ENCODE data around the gene POLR2F.

The POLR2F gene

GRCh38 chr22:37982151-37982785 lies 28.8 kb downstream of the POLR2F start:
- DNase-seq (ENCODE audit: low spot score), result no peak

GRCh38 chr22:37982938-37983859 lies 29.7 kb downstream of the POLR2F start:
- no peak for DNase-seq (ENCODE audit: low spot score)

GRCh38 chr22:37983860-37984791 lies 30.6 kb downstream of the POLR2F start, which contains the start of gene SOX10:
SOX10 (minus strand) TSS chr22:37984555; CDS start chr22:37983784, 771 bp downstream.
- DNase-seq (ENCODE audit: low spot score), result no peak

GRCh38 chr22:37985050-37985585 lies 31.6 kb downstream of the POLR2F start:
- no peak for DNase-seq (ENCODE audit: low spot score)

GRCh38 chr22:37985751-37986281 lies 32.3 kb downstream of the POLR2F start:
- no peak for DNase-seq (ENCODE audit: low spot score)

- DNase-seq (ENCODE audit: low spot score), result no peak
These were observed 32.9 kb downstream of the POLR2F start for GRCh38 chr22:37986371-37986770.

- no peak for DNase-seq (ENCODE audit: low spot score)
These were observed 35.9 kb downstream of the POLR2F start for GRCh38 chr22:37989146-37990045.

- DNase-seq (ENCODE audit: low spot score), result no peak
These were observed 36.8 kb downstream of the POLR2F start for GRCh38 chr22:37990301-37990700.

GRCh38 chr22:37990862-37991261 lies 37.4 kb downstream of the POLR2F start:
- no peak for DNase-seq (ENCODE audit: low spot score)

GRCh38 chr22:37991731-37992442 lies 38.4 kb downstream of the POLR2F start:
- no peak for DNase-seq (ENCODE audit: low spot score)

GRCh38 chr22:37994049-37994448 lies 40.5 kb downstream of the POLR2F start:
- no peak for DNase-seq (ENCODE audit: low spot score)

- no peak for DNase-seq (ENCODE audit: low spot score)
These were observed 41.5 kb downstream of the POLR2F start for GRCh38 chr22:37994982-37995381.

GRCh38 chr22:37995460-37995859 lies 42.0 kb downstream of the POLR2F start:
- DNase-seq (ENCODE audit: low spot score), result no peak

GRCh38 chr22:37996079-37996478 lies 42.6 kb downstream of the POLR2F start:
- DNase-seq (ENCODE audit: low spot score), result no peak

GRCh38 chr22:37996515-37997246 lies 43.2 kb downstream of the POLR2F start:
- no peak for DNase-seq (ENCODE audit: low spot score)

GRCh38 chr22:37998543-37998942 lies 45.0 kb downstream of the POLR2F start:
- DNase-seq (ENCODE audit: low spot score), result no peak

GRCh38 chr22:37999236-37999635 lies 45.7 kb downstream of the POLR2F start:
- DNase-seq (ENCODE audit: low spot score), result no peak

GRCh38 chr22:37999640-38000272 lies 46.3 kb downstream of the POLR2F start:
- no peak for DNase-seq (ENCODE audit: low spot score)

- DNase-seq (ENCODE audit: low spot score), result no peak
These were observed 52.4 kb downstream of the POLR2F start for GRCh38 chr22:38005943-38006342.

Data from left forelimb (tissue), 1 donor.